HG03025 (cell line): ENCODE results near the gene ALG12.

ENCODE experiments used
- ATAC-seq: cut with Tn5 transposase; IDR thresholded peaks from one replicate; pipeline ENCODE4 v1.9.1; 2021; ENCODE audit warnings: mild to moderate bottlenecking, moderate library complexity; ENCODE audit not compliant: unreplicated experiment, low FRiP score

ALG12 gene

DNA sequence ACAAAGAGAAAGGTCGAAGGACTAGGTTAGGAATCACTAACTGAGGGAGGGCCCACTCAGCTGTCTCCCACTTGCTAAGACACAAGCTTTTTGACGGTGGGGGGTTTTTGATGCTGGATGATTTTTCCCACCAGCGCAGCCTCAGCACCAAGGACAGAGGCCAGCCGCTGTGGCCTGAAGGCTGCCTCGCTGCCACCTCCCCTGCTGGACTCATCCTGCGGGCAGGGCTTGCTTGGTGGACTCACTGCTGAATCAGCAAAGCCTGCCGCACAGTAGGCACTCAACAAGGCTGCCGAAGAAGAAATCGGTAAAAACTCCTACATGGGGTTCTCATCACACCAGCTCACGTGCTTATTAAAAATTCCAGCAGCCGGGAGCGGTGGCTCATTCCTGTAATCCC lies 2.6 kb downstream of the ALG12 start:
- no peak for ATAC-seq

DNA sequence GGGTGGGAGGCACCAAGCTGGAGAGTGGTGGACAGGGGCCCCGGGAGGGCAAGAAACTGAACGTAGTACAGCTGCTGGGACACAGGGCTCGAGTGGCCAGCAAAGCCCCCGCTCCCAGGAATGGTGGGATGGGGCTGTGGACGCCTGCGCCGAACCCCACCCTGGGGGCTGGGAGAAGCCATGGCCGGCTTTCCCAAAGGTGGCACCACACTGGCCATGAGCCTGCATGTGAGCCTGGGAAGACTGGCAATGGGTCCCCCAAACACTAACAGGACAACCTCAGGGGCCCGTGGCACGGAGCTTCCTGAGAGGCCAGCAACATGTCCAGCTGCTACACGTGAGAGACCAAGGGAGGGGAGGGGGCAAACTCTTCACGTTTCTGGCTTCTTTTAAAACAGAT lies 4.0 kb downstream of the ALG12 start:
- ATAC-seq, result no peak

- no peak for ATAC-seq
These were observed 4.8 kb downstream of the ALG12 start for GRCh38 chr22:49913446-49913845.

- ATAC-seq, result no peak
These were observed 5.2 kb downstream of the ALG12 start for GRCh38 chr22:49913026-49913425.

DNA sequence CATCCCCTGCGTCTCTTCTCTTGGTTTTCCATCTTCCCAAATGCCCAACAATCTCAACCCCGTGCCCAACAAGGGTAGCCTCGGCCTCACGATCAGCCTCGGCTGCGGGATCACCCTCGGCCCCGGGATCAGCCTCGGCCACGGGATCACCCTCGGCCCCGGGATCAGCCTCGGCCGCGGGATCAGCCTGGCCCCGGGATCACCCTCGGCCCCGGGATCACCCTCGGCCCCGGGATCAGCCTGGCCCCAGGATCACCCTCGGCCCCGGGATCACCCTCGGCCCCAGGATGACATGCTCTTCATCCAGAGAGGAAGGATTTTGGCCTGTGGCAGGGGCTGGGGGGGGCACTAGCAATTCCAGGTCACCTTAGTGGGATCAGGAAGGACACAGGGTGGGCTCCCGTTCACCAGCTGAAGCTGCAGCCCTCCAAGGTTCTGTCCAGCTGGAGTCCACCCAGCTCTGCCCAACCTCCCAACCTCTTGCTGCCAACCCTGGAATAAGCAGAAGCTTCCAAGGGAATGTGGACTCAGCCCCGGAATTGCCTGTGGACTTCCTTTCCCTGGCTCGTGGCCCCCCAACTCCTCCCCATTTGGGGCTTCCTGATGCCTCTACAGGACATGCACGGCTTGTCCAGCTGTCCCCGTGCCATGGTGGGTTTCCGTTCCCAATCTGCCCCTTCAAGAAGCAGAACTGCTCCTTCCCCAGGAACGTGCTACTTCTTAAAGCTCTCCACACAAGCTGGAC lies 6.2 kb downstream of the ALG12 start:
- ATAC-seq, result no peak

DNA sequence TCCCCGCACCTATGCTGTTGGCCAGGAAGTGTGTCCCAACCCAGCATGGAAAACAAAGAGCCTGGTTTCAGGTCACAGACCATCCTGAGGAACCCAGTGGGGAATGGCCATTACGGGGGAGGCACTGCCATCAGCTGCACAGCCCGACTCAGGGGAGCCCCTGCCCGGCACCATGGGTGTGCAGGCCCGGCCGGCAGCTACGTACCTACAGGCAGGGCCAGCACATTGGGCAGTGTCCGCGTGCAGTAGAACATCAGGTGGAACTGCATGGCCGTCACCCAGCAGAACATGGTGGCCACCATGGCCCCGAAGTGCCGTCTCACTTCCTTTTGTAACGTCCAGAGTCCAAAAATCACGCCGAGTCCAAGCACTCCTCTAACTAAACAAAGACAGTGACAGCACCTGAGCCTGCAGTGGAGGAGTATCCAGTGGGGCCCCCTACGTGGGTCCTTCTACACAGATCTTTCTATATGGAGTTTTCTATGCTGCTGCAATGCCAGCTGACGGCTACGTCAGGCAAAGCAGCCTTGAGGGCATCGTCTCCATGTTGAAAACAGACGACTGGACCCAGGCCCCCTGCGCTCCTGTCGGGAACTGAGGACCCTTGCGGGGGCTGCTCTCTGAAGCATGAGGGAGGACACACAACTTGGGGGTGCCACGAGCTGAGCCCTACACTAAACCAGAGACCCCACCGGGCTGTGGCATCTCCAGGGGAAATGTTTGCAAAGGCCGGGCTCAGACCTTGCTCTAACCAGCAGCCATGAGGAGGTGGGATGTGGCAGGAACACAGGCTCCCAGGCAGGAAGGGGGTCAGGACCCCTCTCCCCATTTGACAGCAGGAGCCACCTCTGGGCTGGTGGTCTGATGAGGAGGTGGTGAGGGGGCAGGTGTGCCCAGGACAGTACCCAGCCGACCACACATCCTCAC lies 7.7 kb downstream of the ALG12 start:
- no peak for ATAC-seq

DNA sequence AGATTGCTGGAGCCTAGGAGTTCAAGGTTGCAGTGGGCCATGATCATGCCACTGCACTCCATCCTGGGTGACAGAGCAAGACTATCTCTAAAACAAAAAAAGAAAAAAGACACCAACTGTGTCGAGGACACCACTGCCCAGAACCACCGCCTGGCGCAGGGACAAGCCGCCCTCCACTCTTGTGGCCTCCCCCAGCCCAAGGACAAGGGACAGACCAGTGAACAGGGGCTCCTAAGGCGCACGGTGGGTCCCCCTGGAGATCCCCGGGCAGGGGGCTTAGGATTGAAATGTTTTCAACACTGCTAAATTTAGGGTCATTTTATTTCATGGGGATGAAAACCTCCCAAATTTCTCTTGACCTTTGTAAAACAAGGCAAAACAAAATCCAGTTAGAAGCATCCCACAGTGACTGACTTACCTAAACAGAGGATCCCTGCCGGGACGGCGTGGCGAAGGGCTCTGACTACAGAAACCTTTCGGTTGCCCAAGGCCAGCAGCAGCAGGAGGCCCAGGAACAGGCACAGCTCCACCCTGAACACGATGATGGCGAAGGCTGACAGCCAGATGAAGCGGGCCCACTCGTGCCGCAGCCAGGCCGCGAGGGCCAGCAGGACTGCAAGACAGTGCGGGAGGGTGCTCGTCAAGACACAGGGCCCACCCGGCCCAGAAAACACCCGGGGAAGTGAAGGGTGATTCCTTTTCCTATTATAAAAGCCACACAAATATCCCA lies 8.6 kb downstream of the ALG12 start:
- no peak for ATAC-seq

- ATAC-seq, result no peak
These were observed 10.4 kb downstream of the ALG12 start for GRCh38 chr22:49907807-49908206.

- no peak for ATAC-seq
These were observed 11.4 kb downstream of the ALG12 start for GRCh38 chr22:49906799-49907290.

DNA sequence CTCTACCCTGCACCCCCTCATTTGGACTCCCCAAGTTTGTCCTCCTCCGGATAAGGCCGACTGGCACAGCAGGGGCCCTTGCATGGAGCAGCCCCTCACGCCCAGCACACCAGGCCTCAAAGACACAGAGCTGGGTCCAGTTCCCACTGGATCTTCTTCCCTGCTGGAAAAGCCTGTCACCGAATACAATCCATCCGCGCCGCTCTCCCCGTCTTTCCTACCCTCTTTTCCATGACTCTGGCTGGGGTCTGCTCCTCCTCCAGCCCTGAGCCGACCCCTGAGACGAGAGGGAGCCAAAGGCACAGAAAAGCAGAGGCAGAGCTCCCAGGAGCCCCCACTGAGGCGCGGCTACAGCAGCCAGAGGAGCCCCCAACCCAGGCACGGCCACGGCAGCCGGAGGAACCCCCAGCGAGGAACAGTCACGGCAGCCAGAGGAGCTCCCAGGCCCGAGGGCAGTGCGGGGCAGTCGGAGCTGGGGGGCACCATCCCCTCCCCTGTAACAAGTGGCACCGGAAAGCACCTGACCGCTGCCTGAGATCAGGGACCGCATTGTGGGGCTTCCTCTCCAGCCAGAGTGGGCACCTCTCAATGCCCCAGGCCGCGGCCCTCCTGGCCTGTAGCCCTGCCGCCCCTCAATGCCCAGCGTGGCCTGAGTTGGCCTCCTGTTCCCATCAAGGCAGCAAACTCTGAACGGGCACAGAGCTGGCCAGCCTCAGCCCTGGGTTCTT lies 12.0 kb downstream of the ALG12 start:
- no peak for ATAC-seq

DNA sequence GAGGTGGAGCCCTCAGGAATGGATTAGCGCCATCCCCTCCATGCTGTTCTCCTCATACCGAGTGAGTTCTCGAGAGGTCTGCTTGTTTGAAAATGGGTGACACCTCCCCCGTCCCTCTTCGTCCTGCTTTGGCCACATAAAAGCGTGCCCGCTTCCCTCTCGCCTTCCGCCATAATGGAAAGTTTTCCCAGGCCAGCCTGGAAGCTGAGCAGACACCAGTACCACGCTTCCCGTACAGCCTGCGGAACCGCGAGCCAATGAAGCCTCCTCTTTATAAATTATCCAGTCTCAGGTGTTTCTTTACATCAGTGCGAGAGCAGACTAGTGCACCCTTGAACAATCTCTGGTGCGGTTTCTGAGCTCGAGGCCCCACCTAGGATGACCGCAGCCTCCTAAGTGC lies 12.8 kb downstream of the ALG12 start:
- ATAC-seq, result no peak

DNA sequence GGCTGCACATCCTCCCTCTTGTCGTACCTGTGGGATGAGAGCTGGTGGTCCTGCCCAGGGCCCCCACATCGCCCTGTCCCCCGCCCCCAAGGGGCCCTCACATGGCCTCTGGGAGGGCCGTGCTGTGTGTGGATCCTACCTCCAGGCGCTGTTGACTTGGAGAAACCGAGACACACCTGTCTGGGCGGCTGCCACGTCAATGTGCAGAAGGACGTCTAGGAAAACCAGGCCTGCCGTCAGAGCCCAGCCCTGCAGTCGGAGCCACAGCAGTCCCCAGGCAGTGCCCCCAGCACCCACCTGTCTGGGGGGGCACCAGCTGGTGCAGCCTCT lies 14.2 kb downstream of the ALG12 start:
- no peak for ATAC-seq

- ATAC-seq, result no peak
These were observed 14.8 kb downstream of the ALG12 start for GRCh38 chr22:49903322-49904039.

- no peak for ATAC-seq
These were observed 16.8 kb downstream of the ALG12 start for GRCh38 chr22:49901457-49901856.

DNA sequence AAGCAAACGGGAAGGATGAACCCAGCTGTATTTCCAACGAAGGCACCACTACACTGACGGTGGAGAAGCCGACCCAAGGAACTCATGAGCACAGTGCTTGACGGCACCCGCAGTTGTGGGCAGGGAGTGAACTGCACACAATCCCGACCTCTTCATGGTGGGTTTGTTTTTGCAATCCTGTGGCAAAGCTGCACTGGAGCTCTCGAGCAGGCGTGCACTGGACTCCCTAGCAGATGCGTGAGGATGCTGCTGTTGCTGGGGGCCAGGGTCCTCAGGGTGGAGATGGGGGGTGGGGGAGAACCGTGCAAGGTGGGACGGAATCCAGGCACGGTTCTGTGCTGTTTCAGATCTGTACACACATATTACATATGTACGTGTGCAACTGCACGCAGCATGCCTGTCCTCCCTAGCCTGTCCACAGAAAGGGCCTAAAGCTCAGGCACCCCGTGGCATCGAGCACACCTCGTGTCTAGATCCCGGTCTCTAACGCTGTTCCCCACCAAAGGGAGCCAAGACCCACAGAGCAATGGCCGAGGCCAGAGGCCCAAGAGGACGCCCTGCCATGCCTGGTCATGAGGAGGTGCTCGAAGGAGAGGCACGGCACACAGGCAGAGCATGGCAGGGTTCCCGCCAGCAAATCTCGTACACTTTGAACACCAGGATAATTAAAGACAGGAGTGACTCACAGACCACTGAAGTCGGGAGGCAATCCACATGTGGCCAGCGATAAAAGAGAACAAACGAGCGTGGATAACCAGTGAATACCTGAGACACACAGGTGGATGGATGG lies 17.6 kb downstream of the ALG12 start:
- no peak for ATAC-seq

DNA sequence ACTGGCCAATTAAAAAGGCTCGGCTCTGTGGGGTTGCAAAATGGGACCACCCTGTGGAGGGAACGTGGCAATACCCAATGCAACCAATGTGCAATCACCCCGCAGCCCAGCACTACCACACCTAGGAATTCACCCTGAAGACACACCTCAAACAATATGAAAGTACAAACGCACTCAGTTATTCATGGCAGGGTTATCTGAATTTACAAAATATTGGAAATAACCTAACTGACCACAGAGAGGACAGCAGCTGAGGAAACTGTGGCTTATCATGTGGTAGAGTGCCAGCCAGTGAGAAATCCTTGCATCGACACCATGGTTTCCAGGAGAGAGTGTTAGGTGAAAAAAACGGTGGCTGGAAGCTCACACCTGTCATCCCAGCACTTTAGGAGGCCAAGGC lies 18.7 kb downstream of the ALG12 start:
- ATAC-seq, result no peak

- ATAC-seq, result no peak
These were observed 21.1 kb downstream of the ALG12 start for GRCh38 chr22:49897015-49897684.

GRCh38 chr22:49896201-49896600 lies 22.0 kb downstream of the ALG12 start:
- ATAC-seq, result no peak
